Mesendoderm (in vitro differentiated cells): ENCODE results near the gene NHERF2.

Source experiments
- DNase-seq: peaks from one replicate; pipeline ENCODE4 v3.0.0; 2013
- H2AK5ac ChIP-seq: 2 replicates; pipeline ENCODE4 v1.6.1; 2013; ENCODE audit warnings: low read length, inconsistent platforms
- H2BK120ac ChIP-seq: 2 replicates; pipeline ENCODE4 v1.6.1; 2013; ENCODE audit warnings: low read depth, mild to moderate bottlenecking, low read length, moderate library complexity, mixed read lengths
- H2BK15ac ChIP-seq: replicated peaks from 2 replicates; pipeline ENCODE4 v1.6.1; 2013; ENCODE audit warnings: low read depth, mild to moderate bottlenecking, moderate library complexity
- H2BK5ac ChIP-seq: 2 replicates; pipeline ENCODE4 v1.6.1; 2013; ENCODE audit warnings: low read length, inconsistent platforms
- H3K18ac ChIP-seq: 2 replicates; pipeline ENCODE4 v1.6.1; 2013; ENCODE audit warnings: mild to moderate bottlenecking, low read length, mixed read lengths
- H3K23ac ChIP-seq: one replicate; pipeline ENCODE4 v1.6.1; 2013; ENCODE audit warnings: low read length
- H3K27ac ChIP-seq: 2 replicates; pipeline ENCODE4 v1.5.1; 2013; ENCODE audit warnings: low read depth, mild to moderate bottlenecking, inconsistent platforms, low read length, moderate library complexity
- H3K27me3 ChIP-seq: 2 replicates; pipeline ENCODE4 v1.6.1; 2013; ENCODE audit warnings: low read length, control low read depth, mild to moderate bottlenecking, inconsistent platforms; ENCODE audit not compliant: insufficient read depth, poor library complexity
- H3K36me3 ChIP-seq: 2 replicates; pipeline ENCODE4 v1.6.1; 2013; ENCODE audit warnings: low read length, inconsistent platforms; ENCODE audit not compliant: control insufficient read depth, insufficient read depth
- H3K4ac ChIP-seq: one replicate; pipeline ENCODE4 v1.6.1; 2013; ENCODE audit warnings: low read depth, mild to moderate bottlenecking, low read length, moderate library complexity
- H3K4me1 ChIP-seq: 2 replicates; pipeline ENCODE4 v1.6.1; 2013; ENCODE audit warnings: low read depth, low read length, inconsistent platforms; ENCODE audit not compliant: control insufficient read depth
- H3K4me2 ChIP-seq: 2 replicates; pipeline ENCODE4 v1.6.1; 2013; ENCODE audit warnings: low read length
- H3K4me3 ChIP-seq: 2 replicates; pipeline ENCODE4 v1.5.1; 2013; ENCODE audit warnings: mild to moderate bottlenecking, low read length
- H3K56ac ChIP-seq: one replicate; pipeline ENCODE4 v1.6.1; 2013; ENCODE audit warnings: low read length
- H3K79me1 ChIP-seq: 2 replicates; pipeline ENCODE4 v1.6.1; 2013; ENCODE audit warnings: low read length, inconsistent platforms
- H3K79me2 ChIP-seq: 2 replicates; pipeline ENCODE4 v1.6.1; 2013; ENCODE audit warnings: mild to moderate bottlenecking, low read length; ENCODE audit not compliant: control insufficient read depth, insufficient read depth
- H3K9ac ChIP-seq: 2 replicates; pipeline ENCODE4 v1.6.1; 2013; ENCODE audit warnings: low read length, inconsistent platforms
- H4K5ac ChIP-seq: one replicate; pipeline ENCODE4 v1.6.1; 2013; ENCODE audit warnings: low read length
- H4K8ac ChIP-seq: one replicate; pipeline ENCODE4 v1.6.1; 2013; ENCODE audit warnings: low read depth, mild to moderate bottlenecking, control low read depth, low read length, moderate library complexity
- WGBS: extraction: QIAGEN DNeasy Blood & Tissue Kit; methylation state at CpG from one replicate; pipeline ENCODE4 v1.1.7; 2013; ENCODE audit warnings: low lambda C conversion rate, missing lambda C conversion rate; ENCODE audit not compliant: insufficient coverage; ENCODE audit errors: extremely low coverage; 5-methylcytosine and 5-hydroxymethylcytosine counted together

NHERF2 gene

DNA sequence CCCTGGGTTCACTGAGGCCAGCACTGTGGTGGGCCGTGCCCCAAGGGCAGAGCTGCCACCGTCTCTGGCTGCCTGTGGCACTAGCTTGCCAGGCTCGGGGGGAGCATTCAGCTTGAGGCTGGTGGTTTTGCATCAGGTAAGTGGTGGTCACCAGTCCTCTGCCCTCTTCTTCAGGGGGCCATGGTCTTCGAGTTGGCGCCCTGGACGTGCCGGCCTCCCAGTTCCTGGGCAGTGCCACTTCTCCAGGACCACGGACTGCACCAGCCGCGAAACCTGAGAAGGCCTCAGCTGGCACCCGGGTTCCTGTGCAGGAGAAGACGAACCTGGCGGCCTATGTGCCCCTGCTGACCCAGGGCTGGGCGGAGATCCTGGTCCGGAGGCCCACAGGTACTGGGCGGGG, 53.3 kb downstream of the NHERF2 start:
- DNase-seq, result no peak
- Histone ChIP-seq H2BK5ac (no peak overlapping the region), H3K23ac (no peak overlapping the region), H3K36me3 (peaks cover 3% of the 10 kb centered on the region), H3K27me3 (no peaks in the 10 kb centered on the region), H2BK15ac (no peak overlapping the region), H3K79me1 (no peaks in the 10 kb centered on the region), H3K56ac (no peak overlapping the region), H3K9ac (no peak overlapping the region), H4K5ac (no peak overlapping the region), H3K4me2 (no peak overlapping the region), H4K8ac (no peak overlapping the region), H2AK5ac (no peak overlapping the region), H3K4me1 (no peaks in the 10 kb centered on the region), H3K79me2 (no peaks in the 10 kb centered on the region), H2BK120ac (no peak overlapping the region), H3K4ac (no peak overlapping the region), H3K18ac (no peak overlapping the region), H3K27ac (no peak overlapping the region), H3K4me3 (no peak overlapping the region)
- no CpG with 5 or more reads among the region's 16 CpGs for WGBS

DNA sequence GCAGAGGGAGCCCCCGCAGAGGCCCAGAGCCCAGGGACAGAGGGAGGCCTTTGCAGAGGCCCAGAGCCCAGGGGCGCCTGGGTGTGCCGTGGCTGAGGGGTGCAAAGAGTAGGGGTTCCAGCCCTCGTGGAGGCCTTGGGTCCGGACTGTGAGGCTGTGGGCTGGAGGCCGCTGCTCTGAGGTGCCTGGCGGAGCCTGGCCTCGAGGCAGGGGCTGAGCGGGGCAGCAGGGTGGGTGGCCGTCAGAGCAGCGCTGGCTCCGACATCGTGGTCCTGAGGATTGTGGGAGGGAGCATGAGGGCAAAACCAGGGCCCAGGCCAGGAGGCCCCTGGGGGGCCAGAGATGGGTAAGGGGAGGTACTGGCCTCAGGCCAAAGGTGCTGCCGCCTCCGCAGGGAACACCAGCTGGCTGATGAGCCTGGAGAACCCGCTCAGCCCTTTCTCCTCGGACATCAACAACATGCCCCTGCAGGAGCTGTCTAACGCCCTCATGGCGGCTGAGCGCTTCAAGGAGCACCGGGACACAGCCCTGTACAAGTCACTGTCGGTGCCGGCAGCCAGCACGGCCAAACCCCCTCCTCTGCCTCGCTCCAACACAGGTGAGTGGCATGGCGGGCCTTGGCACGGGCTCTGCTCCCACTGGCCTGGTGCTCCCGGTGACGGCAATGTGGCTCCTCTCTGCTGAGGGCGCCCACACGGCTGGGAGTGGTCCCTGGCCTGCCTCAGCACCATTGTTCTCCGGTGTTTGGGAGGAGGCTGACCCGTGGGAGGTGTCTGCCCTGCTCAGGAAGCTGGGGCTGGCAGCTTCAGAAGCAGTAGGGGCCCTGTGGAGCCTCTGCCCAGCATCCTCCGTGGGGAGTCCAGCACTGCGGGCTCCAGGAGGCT, 54.7 kb downstream of the NHERF2 start:
- Histone ChIP-seq H3K79me2 (no peaks in the 10 kb centered on the region), H3K4me1 (no peaks in the 10 kb centered on the region), H3K4ac (no peak overlapping the region), H3K18ac (no peak overlapping the region), H3K9ac (no peak overlapping the region), H3K56ac (no peak overlapping the region), H3K27ac (no peak overlapping the region), H3K79me1 (no peaks in the 10 kb centered on the region), H2BK5ac (no peak overlapping the region), H4K8ac (no peak overlapping the region), H3K4me3 (no peak overlapping the region), H3K36me3 (peaks cover 4% of the 10 kb centered on the region), H2BK120ac (no peak overlapping the region), H3K27me3 (no peaks in the 10 kb centered on the region), H2AK5ac (no peak overlapping the region), H2BK15ac (no peak overlapping the region), H3K23ac (no peak overlapping the region), H3K4me2 (no peak overlapping the region), H4K5ac (no peak overlapping the region)
- WGBS, result no CpG with 5 or more reads among the region's 35 CpGs
- DNase-seq, result no peak

DNA sequence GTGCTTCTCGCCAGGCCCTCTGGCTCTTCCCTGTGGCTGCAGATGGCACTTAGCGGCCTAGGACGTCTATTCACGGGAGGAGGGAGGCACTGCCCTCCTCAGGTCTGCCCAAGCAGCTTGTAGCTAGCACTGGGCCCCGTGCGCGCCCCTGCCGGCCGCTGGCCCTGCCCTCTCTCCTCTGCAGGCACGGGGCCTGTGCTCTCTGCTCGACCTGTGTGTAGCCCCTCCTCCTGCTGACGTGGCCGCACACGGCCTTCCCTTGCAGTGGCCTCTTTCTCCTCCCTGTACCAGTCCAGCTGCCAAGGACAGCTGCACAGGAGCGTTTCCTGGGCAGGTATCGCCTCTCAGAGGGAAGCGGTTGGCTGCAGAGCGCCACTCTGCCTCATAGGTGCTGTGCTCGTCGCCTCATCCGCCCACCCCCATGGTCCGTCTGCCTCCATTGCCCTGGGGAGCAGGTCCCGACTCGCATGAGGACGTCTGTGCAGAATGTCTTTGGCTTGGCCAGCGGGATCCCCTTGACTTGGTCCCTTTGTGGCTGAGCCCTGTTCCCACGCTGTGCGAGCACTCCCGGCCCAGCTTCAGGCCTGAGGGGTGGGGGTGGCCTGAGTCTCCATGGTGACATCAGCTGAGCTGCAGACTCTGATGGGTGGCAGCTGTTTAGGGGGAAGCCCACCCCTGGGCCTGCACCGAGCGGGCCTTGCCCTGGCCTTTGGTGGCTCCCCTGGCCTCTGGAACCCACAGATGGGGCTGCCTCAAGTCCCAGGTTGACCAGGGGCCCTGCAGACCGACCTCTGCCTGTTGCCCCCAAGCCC, 55.7 kb downstream of the NHERF2 start:
- Histone ChIP-seq H3K4me3 (no peak overlapping the region), H3K18ac (no peak overlapping the region), H3K27ac (no peak overlapping the region), H3K23ac (no peak overlapping the region), H3K27me3 (no peaks in the 10 kb centered on the region), H3K79me2 (no peaks in the 10 kb centered on the region), H3K79me1 (no peaks in the 10 kb centered on the region), H3K4me2 (no peak overlapping the region), H3K4me1 (no peaks in the 10 kb centered on the region), H2AK5ac (no peak overlapping the region), H3K4ac (no peak overlapping the region), H2BK120ac (no peak overlapping the region), H4K5ac (no peak overlapping the region), H3K36me3 (peaks cover 4% of the 10 kb centered on the region), H3K9ac (no peak overlapping the region), H3K56ac (no peak overlapping the region), H4K8ac (no peak overlapping the region), H2BK5ac (no peak overlapping the region), H2BK15ac (no peak overlapping the region)
- no CpG with 5 or more reads among the region's 32 CpGs for WGBS
- DNase-seq, result no peak

DNA sequence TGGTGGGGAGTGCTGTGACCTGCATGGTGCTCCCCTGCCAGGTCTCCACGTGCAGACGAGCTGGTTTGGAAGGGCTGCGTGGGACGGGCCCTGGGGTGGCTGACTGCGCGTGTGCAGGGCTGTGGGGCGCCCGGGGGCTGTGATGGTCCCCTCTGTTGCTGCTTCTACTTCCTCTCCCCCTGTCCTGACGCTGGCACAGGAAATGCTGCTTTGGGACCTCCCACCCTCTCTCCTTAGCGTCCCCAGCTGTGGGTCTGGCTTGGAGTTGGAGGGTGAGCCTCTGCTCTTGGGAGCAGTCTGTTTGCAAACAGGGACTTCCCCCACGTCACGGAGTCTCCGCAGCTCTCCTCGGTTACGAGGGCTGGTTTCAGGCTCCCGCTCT, 56.3 kb downstream of the NHERF2 start:
- no peak overlapping the region for H3K4me2 ChIP-seq
- DNase-seq, result no peak
- H3K79me1 ChIP-seq, result no peaks in the 10 kb centered on the region
- no peak overlapping the region for H3K23ac ChIP-seq
- H2BK5ac ChIP-seq, result no peak overlapping the region
- no peak overlapping the region for H2BK120ac ChIP-seq
- no peak overlapping the region for H3K4me3 ChIP-seq
- H3K79me2 ChIP-seq, result no peaks in the 10 kb centered on the region
- no peak overlapping the region for H3K18ac ChIP-seq
- no peak overlapping the region for H4K8ac ChIP-seq
- no peak overlapping the region for H4K5ac ChIP-seq
- no CpG with 5 or more reads among the region's 16 CpGs for WGBS
- H3K4me1 ChIP-seq, result no peaks in the 10 kb centered on the region
- no peak overlapping the region for H3K4ac ChIP-seq
- H3K56ac ChIP-seq, result no peak overlapping the region
- no peak overlapping the region for H3K27ac ChIP-seq
- H2AK5ac ChIP-seq, result no peak overlapping the region
- H3K9ac ChIP-seq, result no peak overlapping the region
- H3K27me3 ChIP-seq, result no peaks in the 10 kb centered on the region
- peaks cover 4% of the 10 kb centered on the region for H3K36me3 ChIP-seq
- H2BK15ac ChIP-seq, result no peak overlapping the region

DNA sequence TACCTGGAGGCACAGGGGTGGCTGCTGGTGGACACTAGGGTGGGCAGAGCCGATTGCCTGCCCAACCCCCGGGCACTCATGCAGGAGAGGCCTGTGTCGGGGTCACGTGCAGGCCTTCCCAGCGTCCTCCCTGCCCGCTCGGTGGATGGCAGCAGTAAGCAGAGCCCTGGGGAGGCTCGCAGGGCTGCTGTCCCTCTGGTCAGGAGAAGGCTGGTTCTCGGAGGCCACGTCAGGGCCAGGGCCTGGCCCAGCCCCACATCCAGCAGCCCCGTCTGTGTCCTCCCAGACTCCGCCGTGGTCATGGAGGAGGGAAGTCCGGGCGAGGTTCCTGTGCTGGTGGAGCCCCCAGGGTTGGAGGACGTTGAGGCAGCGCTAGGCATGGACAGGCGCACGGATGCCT, 56.7 kb downstream of the NHERF2 start:
- Histone ChIP-seq H3K36me3 (peaks cover 4% of the 10 kb centered on the region), H3K4me3 (no peak overlapping the region), H2BK15ac (no peak overlapping the region), H3K4me1 (no peaks in the 10 kb centered on the region), H3K4me2 (no peak overlapping the region), H2BK120ac (no peak overlapping the region), H3K23ac (no peak overlapping the region), H3K56ac (no peak overlapping the region), H3K4ac (no peak overlapping the region), H3K27ac (no peak overlapping the region), H4K5ac (no peak overlapping the region), H3K27me3 (no peaks in the 10 kb centered on the region), H3K79me1 (no peaks in the 10 kb centered on the region), H3K79me2 (no peaks in the 10 kb centered on the region), H2BK5ac (no peak overlapping the region), H2AK5ac (no peak overlapping the region), H3K9ac (no peak overlapping the region), H3K18ac (no peak overlapping the region), H4K8ac (no peak overlapping the region)
- WGBS, result no CpG with 5 or more reads among the region's 19 CpGs
- DNase-seq, result no peak
